GM12878 (cell line): ENCODE data around the gene GCFC2. TPM values are rescaled to one million over a fixed set of nuclear protein-coding genes. Genes with fewer than 3 reads are reported as not detected.

Experiments used
- ATAC-seq: fragments of 200-7000 bp; cut with Tn5 transposase; 3 replicates; pipeline ENCODE4 v1.9.1; 2020; ENCODE audit warnings: mild to moderate bottlenecking, moderate library complexity
- BruUV-seq: library from RNA; stranded (reverse); fragments of 400-500 nt; replicated peaks from 2 replicates; lab custom pipeline; 2021; lab: Mats Ljungman, UMichigan
- CTCF ChIA-PET: fragments of 300-600 bp; sonication (Branson Sonifier 250); formaldehyde crosslinking; extraction: SDS; loops from one replicate; lab custom pipeline; 2021; ENCODE audit warnings: inconsistent platforms; lab: Yijun Ruan, JAX
- POLR2A ChIA-PET: fragments of 350-600 bp; formaldehyde crosslinking; extraction: SDS; loops from one replicate; lab custom pipeline; 2021; ENCODE audit warnings: inconsistent platforms; lab: Charles Lee
- RAD21 ChIA-PET: fragments of 300-600 bp; sonication (Branson Sonifier 250); formaldehyde crosslinking; loops from one replicate; lab custom pipeline; 2023; ENCODE audit warnings: antibody characterized with exemption; ENCODE audit not compliant: unreplicated experiment; lab: Charles Lee
- SMC1A ChIA-PET: fragments of 300-600 bp; sonication (Branson Sonifier 250); formaldehyde crosslinking; loops from one replicate; lab custom pipeline; 2023; ENCODE audit not compliant: unreplicated experiment, uncharacterized antibody; lab: Charles Lee
- DNase-seq: peaks from one replicate; pipeline ENCODE4 v3.0.0-alpha.2; 2011; ENCODE audit warnings: low read depth, low spot score
- FAIRE-seq: peaks from 3 replicates; lab custom pipeline; 2011; peaks lifted over from hg19 to GRCh38; lab: Jason Lieb, UNC
- H2AFZ ChIP-seq: 2 replicates; pipeline ENCODE4 v1.6.0; 2011; ENCODE audit warnings: low read depth, low read length, control low read depth; ENCODE audit not compliant: control insufficient read depth
- H3K27ac ChIP-seq: 2 replicates; pipeline ENCODE4 v1.5.1; 2011; ENCODE audit warnings: control low read depth; ENCODE audit not compliant: control insufficient read depth, insufficient read depth
- H3K27me3 ChIP-seq, 2 experiments: replicated peaks in 1 of 2; 2 replicates each; pipeline versions ENCODE4 v1.6.0 to v1.6.1; 2011; ENCODE audit warnings: low read length in 1 of 2; ENCODE audit not compliant: control insufficient read depth in 2 of 2, insufficient read depth in 2 of 2
- H3K36me3 ChIP-seq, 2 experiments: 2 replicates each; pipeline ENCODE4 v1.5.1; 2011; ENCODE audit warnings: low read length in 1 of 2; ENCODE audit not compliant: control insufficient read depth in 2 of 2, insufficient read depth in 2 of 2
- H3K4me1 ChIP-seq: 2 replicates; pipeline ENCODE4 v1.6.1; 2011; ENCODE audit warnings: mild to moderate bottlenecking, low read length, moderate library complexity, mixed read lengths; ENCODE audit not compliant: control insufficient read depth, insufficient read depth
- H3K4me2 ChIP-seq: 2 replicates; pipeline ENCODE4 v1.6.0; 2011; ENCODE audit warnings: control low read depth; ENCODE audit not compliant: control insufficient read depth, insufficient read depth
- H3K4me3 ChIP-seq: fragments of 200-600 bp; sonication (generic); 2 replicates; pipeline ENCODE4 v1.5.1; 2016
- H3K79me2 ChIP-seq: 2 replicates; pipeline ENCODE4 v1.6.0; 2011; ENCODE audit warnings: low read length; ENCODE audit not compliant: control insufficient read depth, insufficient read depth
- H3K9ac ChIP-seq: 2 replicates; pipeline ENCODE4 v1.8.0; 2011; ENCODE audit warnings: low read length, control low read depth, mixed read lengths; ENCODE audit not compliant: control insufficient read depth, insufficient read depth
- H3K9me3 ChIP-seq: replicated peaks from 3 replicates; pipeline ENCODE4 v1.5.1; 2011; ENCODE audit warnings: mild to moderate bottlenecking, low read length; ENCODE audit not compliant: control insufficient read depth, insufficient read depth
- H4K20me1 ChIP-seq: 2 replicates; pipeline ENCODE4 v1.6.0; 2011; ENCODE audit not compliant: control insufficient read depth, insufficient read depth
- IKZF2 ChIP-seq, 2 experiments: fragments of 450-650 bp; IDR thresholded peaks; 2 replicates each; pipeline ENCODE4 v1.6.1; 2017; ENCODE audit warnings: mild to moderate bottlenecking in 2 of 2, moderate library complexity in 2 of 2
- RBBP5 ChIP-seq: fragments of 200-600 bp; sonication (generic); conservative IDR thresholded peaks from 2 replicates; pipeline ENCODE4 v1.6.1; 2016
- ZBTB40 ChIP-seq: fragments of 450-650 bp; IDR thresholded peaks from 2 replicates; pipeline ENCODE4 v1.6.1; 2016; ENCODE audit warnings: mild to moderate bottlenecking, moderate library complexity, borderline replicate concordance
- WGBS: methylation state at CpG from one replicate; pipeline ENCODE4 v1.1.6; 2016; ENCODE audit warnings: low lambda C conversion rate; ENCODE audit not compliant: insufficient replicate concordance, insufficient coverage; ENCODE audit errors: missing lambda C conversion rate; 5-methylcytosine and 5-hydroxymethylcytosine counted together
- in situ Hi-C: fragments of 300-500 bp; cut with MboI; formaldehyde crosslinking; loops from 9 replicates; pipeline ENCODE4 v1.14.3; 2018; ENCODE audit warnings: mixed read lengths
- intact Hi-C: fragments of 100-400 bp; cut with micrococcal nuclease; formaldehyde crosslinking; loops from one replicate; pipeline ENCODE4 v1.14.2; 2022; ENCODE audit not compliant: unreplicated experiment
- polyA plus RNA-seq, 11 experiments: library from polyadenylated mRNA; depleted of rRNA in 4 of 11; unstranded in 6 of 11; stranded (reverse) in 5 of 11; fragments of >200 nt; fragmentation: Nextera tagmentation in 4 of 11; fragmentation: Illumina TruSeq in 1 of 11; extraction: Ambion mirVana in 4 of 11; extraction: Trizol in 1 of 11; gene quantifications; 1 replicate in 1 of 11; 2 replicates in 10 of 11; pipeline versions ENCODE4 v1.2.1 to v1.2.3, GENCODE V29; 2011 to 2016; ENCODE audit warnings: inconsistent platforms in 2 of 11, missing spikeins in 2 of 11, low read depth in 1 of 11
- total RNA-seq, 4 experiments: library from RNA; depleted of rRNA in 3 of 4; stranded (reverse); fragments of >200 nt in 3 of 4; fragmentation: Illumina TruSeq in 1 of 4; extraction: Trizol in 1 of 4; gene quantifications; 2 replicates each; pipeline versions ENCODE4 v1.2.1 to v1.2.3, GENCODE V29; 2013 to 2021

GCFC2 gene
- total and polyA plus RNA-seq, 10 of the 15 experiments (the other 5 are each of a cell fraction or from before 2014, with no cell fraction given): 15.5 to 36.5 (median 27.4) TPM

GRCh38 chr2:75646090-75646582, 64.6 kb downstream of the GCFC2 start:
- ATAC-seq: no peak
- CTCF ChIA-PET: interaction anchor here (0.7 to 5.8 kb wide), 7 partner anchors 10 to 213 kb away, joined by 3 to 49 read pairs (median 6); no protein-coding TSS in a partner anchor
- H2AFZ ChIP-seq: peak overlapping the region; percentile 98
- TF ChIP-seq ZBTB40: peak; percentile 60; the same call in 1 of the 2 replicates
- no peak for TF ChIP-seq RBBP5
- peak; percentile 39 to 57; a peak in 2 of 4 replicates for TF ChIP-seq IKZF2 (IDR thresholded peaks at IDR 0.05)
- intact Hi-C loops: loop anchor here (2.0 kb wide), 1 partner anchor 65 kb away; the partner anchor contains the start of gene GCFC2
- H3K27ac ChIP-seq: peak overlapping the region; percentile 83; the same call in 1 of the 2 replicates
- H3K4me2 ChIP-seq: peak overlapping the region; percentile 73
- H4K20me1 ChIP-seq: no peaks in the 10 kb centered on the region
- in situ Hi-C loops: no loop called here
- SMC1A ChIA-PET: interaction anchor here (0.8 to 3.2 kb wide), 7 partner anchors 10 to 218 kb away, joined by 3 to 21 read pairs (median 4); partner anchors contain the start of gene GCFC2
- H3K79me2 ChIP-seq: peaks cover 24% of the 10 kb centered on the region
- TSS peak; percentile 58 for BruUV-seq
- H3K9ac ChIP-seq: peak overlapping the region; percentile 91
- no peak for DNase-seq
- RAD21 ChIA-PET: interaction anchor here (1.0 to 1.2 kb wide), 3 partner anchors 9 to 32 kb away, joined by 3 to 5 read pairs (median 3); no protein-coding TSS in a partner anchor
- no peaks in the 10 kb centered on the region for H3K4me1 ChIP-seq
- peaks cover 1 to 10% of the 10 kb centered on the region in 2 experiments; a peak in 3 of 4 replicates for H3K36me3 ChIP-seq
- 96% methylated on average over 9 of the region's 9 CpGs for WGBS
- FAIRE-seq: no peak
- POLR2A ChIA-PET: interaction anchor here (0.6 to 2.0 kb wide), 4 partner anchors 11 to 64 kb away, joined by 3 to 7 read pairs (median 4); partner anchors contain the start of gene GCFC2
- no peaks in the 10 kb centered on the region for H3K27me3 ChIP-seq
- H3K9me3 ChIP-seq: no peaks in the 10 kb centered on the region
- peak overlapping the region; percentile 92; the same call in 1 of the 2 replicates for H3K4me3 ChIP-seq
